Body of pancreas (tissue), 4 donors: ENCODE results near the gene COL24A1.
"Not testable (repeated sequence)": the region's sequence is repeated elsewhere in the genome, so short reads cannot be mapped to it uniquely, and the experiment has no call there.

Experiments
- CTCF ChIP-seq, 7 experiments: fragments of 450-650 bp in 4 of 7; fragments of 200-600 bp in 3 of 7; sonication (generic) in 3 of 7; IDR thresholded peaks; one replicate each; pipeline ENCODE4 v1.5.1; 2016 to 2019; ENCODE audit warnings: antibody characterized with exemption in 7 of 7
- POLR2A ChIP-seq, 3 donors: fragments of 450-650 bp; IDR thresholded peaks; one replicate each; pipeline ENCODE4 v1.6.1; 2016; ENCODE audit warnings: antibody characterized with exemption in 3 of 3, mild to moderate bottlenecking in 2 of 3

GRCh38 chr1:85777021-85777420, 379.6 kb downstream of the COL24A1 start:
- TF ChIP-seq CTCF, POLR2A (IDR thresholded peaks at IDR 0.05): not testable (repeated sequence)
